ENCODE measurements around the gene OR4D9.
A peak's percentile ranks its signal among the peaks of the same experiment; 100 is the strongest.

OR4D9 gene

GRCh38 chr11:59553323-59553722, 42.0 kb downstream of the OR4D9 start:
- no peak overlapping the region for H3K4me3 ChIP-seq (ENCODE audit: low read depth, low read length)
- no peak for TF ChIP-seq CTCF (IDR thresholded peaks at IDR 0.05; ENCODE audit: low read depth, low read length)
- no peak for TF ChIP-seq MAX (IDR thresholded peaks at IDR 0.05; ENCODE audit: low read depth, low read length)
- no peak for TF ChIP-seq POLR2A (IDR thresholded peaks at IDR 0.05; ENCODE audit: extremely low read depth, insufficient read length)
- TF ChIP-seq MYC (IDR thresholded peaks at IDR 0.05; ENCODE audit: low read depth, low read length), result no peak
- DNase-seq (ENCODE audit: low read depth), result no peak

- TF ChIP-seq MAX (IDR thresholded peaks at IDR 0.05; ENCODE audit: low read depth, low read length) (no peak), MYC (IDR thresholded peaks at IDR 0.05; ENCODE audit: low read depth, low read length) (no peak), POLR2A (IDR thresholded peaks at IDR 0.05; ENCODE audit: extremely low read depth, insufficient read length) (no peak), CTCF (IDR thresholded peaks at IDR 0.05; ENCODE audit: low read depth, low read length) (no peak)
- H3K4me3 ChIP-seq (ENCODE audit: low read depth, low read length), result peak overlapping the region; percentile 67
- peak; percentile 36 for DNase-seq (ENCODE audit: low read depth)
These were observed 44.3 kb downstream of the OR4D9 start for GRCh38 chr11:59555601-59556114.

- TF ChIP-seq MAX (IDR thresholded peaks at IDR 0.05; ENCODE audit: low read depth, low read length) (peak; percentile 96), CTCF (IDR thresholded peaks at IDR 0.05; ENCODE audit: low read depth, low read length) (no peak), MYC (IDR thresholded peaks at IDR 0.05; ENCODE audit: low read depth, low read length) (peak; percentile 95), POLR2A (IDR thresholded peaks at IDR 0.05; ENCODE audit: extremely low read depth, insufficient read length) (no peak)
- H3K4me3 ChIP-seq (ENCODE audit: low read depth, low read length), result peak overlapping the region; percentile 67
- peak; percentile 92 for DNase-seq (ENCODE audit: low read depth)
These were observed 45.0 kb downstream of the OR4D9 start for GRCh38 chr11:59556115-59556916.

- DNase-seq (ENCODE audit: low read depth), result peak; percentile 73
- H3K4me3 ChIP-seq (ENCODE audit: low read depth, low read length), result peak overlapping the region; percentile 64
These were observed 45.6 kb downstream of the OR4D9 start for GRCh38 chr11:59556917-59557348.

GRCh38 chr11:59558270-59558643, 46.9 kb downstream of the OR4D9 start:
- H3K4me3 ChIP-seq (ENCODE audit: low read depth, low read length), result no peak overlapping the region
- TF ChIP-seq POLR2A (IDR thresholded peaks at IDR 0.05; ENCODE audit: extremely low read depth, insufficient read length) (no peak), MYC (IDR thresholded peaks at IDR 0.05; ENCODE audit: low read depth, low read length) (no peak), CTCF (IDR thresholded peaks at IDR 0.05; ENCODE audit: low read depth, low read length) (no peak), MAX (IDR thresholded peaks at IDR 0.05; ENCODE audit: low read depth, low read length) (no peak)
- DNase-seq (ENCODE audit: low read depth), result no peak

More at GRCh38 chr11:59556917-59557348, 45.6 kb downstream of the OR4D9 start:
- TF ChIP-seq CTCF (IDR thresholded peaks at IDR 0.05; ENCODE audit: low read depth, low read length), result no peak
- peak; percentile 80 for TF ChIP-seq MAX (IDR thresholded peaks at IDR 0.05; ENCODE audit: low read depth, low read length)
- TF ChIP-seq MYC (IDR thresholded peaks at IDR 0.05; ENCODE audit: low read depth, low read length), result peak; percentile 30; the same call in 1 of the 2 replicates
- TF ChIP-seq POLR2A (IDR thresholded peaks at IDR 0.05; ENCODE audit: extremely low read depth, insufficient read length), result peak; percentile 16

All from NB4 (cell line).